ENCODE results near the gene CD82.
"Not testable (repeated sequence)": the region's sequence is repeated elsewhere in the genome, so short reads cannot be mapped to it uniquely, and the experiment has no call there.

CD82 gene

GRCh38 chr11:44645827-44646226 is 80.4 kb downstream of the CD82 start:
- no peaks in the 10 kb centered on the region for H3K4me1 ChIP-seq (ENCODE audit: control insufficient read depth in 1 of 2, insufficient read depth in 2 of 2, low read length in 2 of 2)
- no CpG with 5 or more reads among the region's 3 CpGs for WGBS (ENCODE audit: extremely low coverage, insufficient coverage, insufficient read length)
- H2AK5ac ChIP-seq (ENCODE audit: low read length) = no peak overlapping the region
- no peak overlapping the region for H3K4ac ChIP-seq (ENCODE audit: low read depth, low read length)
- no peak overlapping the region for H3K27ac ChIP-seq (ENCODE audit: low read depth, low read length)
- no peak overlapping the region for H3K23ac ChIP-seq (ENCODE audit: low read length)
- H2BK12ac ChIP-seq (ENCODE audit: low read length) = no peak overlapping the region
- no peak overlapping the region for H4K8ac ChIP-seq (ENCODE audit: low read depth, low read length)
- H3K79me2 ChIP-seq (ENCODE audit: control insufficient read depth, insufficient read depth, low read length, poor library complexity) = no peaks in the 10 kb centered on the region
- H3K4me3 ChIP-seq (ENCODE audit: low read depth, low read length) = no peak overlapping the region
- DNase-seq = no peak
- no peak overlapping the region for H3K4me2 ChIP-seq (ENCODE audit: low read length)
- no peak overlapping the region for H4K91ac ChIP-seq (ENCODE audit: low read depth, low read length)
- H3K14ac ChIP-seq (ENCODE audit: low read length) = no peak overlapping the region
- H3K27me3 ChIP-seq (ENCODE audit: insufficient read depth, low read length) = no peaks in the 10 kb centered on the region
- H4K12ac ChIP-seq (ENCODE audit: low read depth, low read length) = no peak overlapping the region
- H2BK120ac ChIP-seq (ENCODE audit: insufficient read depth, low read length, poor library complexity) = no peak overlapping the region
- H3K36me3 ChIP-seq (ENCODE audit: control insufficient read depth in 1 of 2, insufficient read depth in 2 of 2, low read length in 2 of 2) = no peaks in the 10 kb centered on the region
- no peaks in the 10 kb centered on the region for H3K9me3 ChIP-seq (ENCODE audit: insufficient read depth, low read depth, low read length)
- H3K9ac ChIP-seq (ENCODE audit: low read length) = no peak overlapping the region
- H3K18ac ChIP-seq (ENCODE audit: low read length) = no peak overlapping the region
- no peaks in the 10 kb centered on the region for H3K79me1 ChIP-seq (ENCODE audit: low read length)
- no peak overlapping the region for H2BK5ac ChIP-seq (ENCODE audit: low read depth, low read length, poor library complexity)
- no peak overlapping the region for H2AFZ ChIP-seq (ENCODE audit: insufficient read depth, low read length, poor library complexity)

GRCh38 chr11:44647255-44647955 is 81.9 kb downstream of the CD82 start:
- not testable (repeated sequence) for H2BK12ac ChIP-seq (ENCODE audit: low read length)
- WGBS (ENCODE audit: extremely low coverage, insufficient coverage, insufficient read length) = no CpG with 5 or more reads among the region's 6 CpGs

GRCh38 chr11:44648109-44648508 is 82.6 kb downstream of the CD82 start:
- Histone ChIP-seq H3K4me1 (ENCODE audit: control insufficient read depth in 1 of 2, insufficient read depth in 2 of 2, low read length in 2 of 2) (no peaks in the 10 kb centered on the region), H3K23ac (ENCODE audit: low read length) (no peak overlapping the region), H3K9me3 (ENCODE audit: insufficient read depth, low read depth, low read length) (no peaks in the 10 kb centered on the region), H3K18ac (ENCODE audit: low read length) (no peak overlapping the region), H4K8ac (ENCODE audit: low read depth, low read length) (no peak overlapping the region), H3K27me3 (ENCODE audit: insufficient read depth, low read length) (no peaks in the 10 kb centered on the region), H4K91ac (ENCODE audit: low read depth, low read length) (no peak overlapping the region), H2AK5ac (ENCODE audit: low read length) (no peak overlapping the region), H3K14ac (ENCODE audit: low read length) (no peak overlapping the region), H3K9ac (ENCODE audit: low read length) (no peak overlapping the region), H3K79me2 (ENCODE audit: control insufficient read depth, insufficient read depth, low read length, poor library complexity) (no peaks in the 10 kb centered on the region), H2BK5ac (ENCODE audit: low read depth, low read length, poor library complexity) (no peak overlapping the region), H3K4me3 (ENCODE audit: low read depth, low read length) (no peak overlapping the region), H3K79me1 (ENCODE audit: low read length) (no peaks in the 10 kb centered on the region), H2BK120ac (ENCODE audit: insufficient read depth, low read length, poor library complexity) (no peak overlapping the region), H3K27ac (ENCODE audit: low read depth, low read length) (no peak overlapping the region), H3K4ac (ENCODE audit: low read depth, low read length) (no peak overlapping the region), H4K12ac (ENCODE audit: low read depth, low read length) (no peak overlapping the region), H2AFZ (ENCODE audit: insufficient read depth, low read length, poor library complexity) (no peak overlapping the region), H3K4me2 (ENCODE audit: low read length) (no peak overlapping the region), H3K36me3 (ENCODE audit: control insufficient read depth in 1 of 2, insufficient read depth in 2 of 2, low read length in 2 of 2) (no peaks in the 10 kb centered on the region), H2BK12ac (ENCODE audit: low read length) (no peak overlapping the region)
- DNase-seq = no peak
- no CpG with 5 or more reads among the region's 1 CpG for WGBS (ENCODE audit: extremely low coverage, insufficient coverage, insufficient read length)

More at GRCh38 chr11:44647255-44647955, 81.9 kb downstream of the CD82 start:
- H4K12ac ChIP-seq (ENCODE audit: low read depth, low read length); H3K4me1 ChIP-seq (ENCODE audit: control insufficient read depth in 1 of 2, insufficient read depth in 2 of 2, low read length in 2 of 2); H2BK5ac ChIP-seq (ENCODE audit: low read depth, low read length, poor library complexity); H3K4me3 ChIP-seq (ENCODE audit: low read depth, low read length); H3K4me2 ChIP-seq (ENCODE audit: low read length); H3K14ac ChIP-seq (ENCODE audit: low read length); H3K79me1 ChIP-seq (ENCODE audit: low read length); H3K9me3 ChIP-seq (ENCODE audit: insufficient read depth, low read depth, low read length); H2BK120ac ChIP-seq (ENCODE audit: insufficient read depth, low read length, poor library complexity); DNase-seq; H3K9ac ChIP-seq (ENCODE audit: low read length); H3K23ac ChIP-seq (ENCODE audit: low read length); H3K18ac ChIP-seq (ENCODE audit: low read length); H3K27ac ChIP-seq (ENCODE audit: low read depth, low read length); H3K27me3 ChIP-seq (ENCODE audit: insufficient read depth, low read length); H4K91ac ChIP-seq (ENCODE audit: low read depth, low read length); H2AFZ ChIP-seq (ENCODE audit: insufficient read depth, low read length, poor library complexity); H3K36me3 ChIP-seq (ENCODE audit: control insufficient read depth in 1 of 2, insufficient read depth in 2 of 2, low read length in 2 of 2); H4K8ac ChIP-seq (ENCODE audit: low read depth, low read length); H2AK5ac ChIP-seq (ENCODE audit: low read length); H3K79me2 ChIP-seq (ENCODE audit: control insufficient read depth, insufficient read depth, low read length, poor library complexity); H3K4ac ChIP-seq (ENCODE audit: low read depth, low read length): not testable (repeated sequence)

DNA sequence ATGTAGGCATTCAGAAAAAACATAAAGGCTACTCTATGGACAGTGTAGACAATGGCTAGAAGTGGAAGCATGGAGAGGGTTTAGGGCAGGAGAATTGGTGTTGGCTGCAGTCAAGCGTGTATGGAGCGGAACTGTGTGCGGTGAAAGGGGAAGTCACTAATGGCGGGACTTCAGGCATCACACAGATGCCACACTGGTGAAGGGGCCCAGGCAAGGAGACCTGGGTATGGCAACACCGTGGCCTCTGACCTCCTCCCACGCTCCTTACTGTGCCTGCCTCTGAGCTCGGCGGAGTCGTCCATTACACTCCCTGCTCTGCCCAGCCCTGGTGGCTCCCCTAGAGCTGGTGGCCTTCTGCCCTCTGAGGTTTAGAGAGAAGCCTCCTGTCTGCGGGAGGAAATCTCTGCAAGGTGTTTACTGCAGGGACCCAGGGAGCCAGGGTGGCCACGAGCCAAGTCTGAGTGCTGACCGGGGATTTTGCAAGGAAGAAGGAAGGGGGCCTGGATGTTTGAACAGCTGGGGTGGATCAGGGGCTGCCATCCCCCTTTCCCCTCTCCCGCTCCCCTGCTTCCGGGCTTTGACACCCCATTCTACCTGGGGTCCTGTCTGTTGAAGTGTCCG is 86.2 kb downstream of the CD82 start:
- Histone ChIP-seq H3K9me3 (ENCODE audit: insufficient read depth, low read depth, low read length) (no peaks in the 10 kb centered on the region), H2BK12ac (ENCODE audit: low read length) (no peak overlapping the region), H2AFZ (ENCODE audit: insufficient read depth, low read length, poor library complexity) (no peak overlapping the region), H3K27me3 (ENCODE audit: insufficient read depth, low read length) (no peaks in the 10 kb centered on the region), H3K27ac (ENCODE audit: low read depth, low read length) (no peak overlapping the region), H3K79me1 (ENCODE audit: low read length) (no peaks in the 10 kb centered on the region), H2AK5ac (ENCODE audit: low read length) (no peak overlapping the region), H4K91ac (ENCODE audit: low read depth, low read length) (no peak overlapping the region), H3K14ac (ENCODE audit: low read length) (no peak overlapping the region), H3K4me2 (ENCODE audit: low read length) (no peak overlapping the region), H4K8ac (ENCODE audit: low read depth, low read length) (no peak overlapping the region), H3K18ac (ENCODE audit: low read length) (no peak overlapping the region), H3K23ac (ENCODE audit: low read length) (no peak overlapping the region), H2BK5ac (ENCODE audit: low read depth, low read length, poor library complexity) (no peak overlapping the region), H4K12ac (ENCODE audit: low read depth, low read length) (no peak overlapping the region), H3K36me3 (ENCODE audit: control insufficient read depth in 1 of 2, insufficient read depth in 2 of 2, low read length in 2 of 2) (no peaks in the 10 kb centered on the region), H2BK120ac (ENCODE audit: insufficient read depth, low read length, poor library complexity) (no peak overlapping the region), H3K4me1 (ENCODE audit: control insufficient read depth in 1 of 2, insufficient read depth in 2 of 2, low read length in 2 of 2) (no peaks in the 10 kb centered on the region), H3K4me3 (ENCODE audit: low read depth, low read length) (no peak overlapping the region), H3K9ac (ENCODE audit: low read length) (no peak overlapping the region), H3K4ac (ENCODE audit: low read depth, low read length) (no peak overlapping the region), H3K79me2 (ENCODE audit: control insufficient read depth, insufficient read depth, low read length, poor library complexity) (no peaks in the 10 kb centered on the region)
- WGBS (ENCODE audit: extremely low coverage, insufficient coverage, insufficient read length) = no CpG with 5 or more reads among the region's 15 CpGs
- no peak for DNase-seq
